Superior temporal gyrus (tissue), 1 donor: ENCODE data around the gene ZBED1.
"Not testable (repeated sequence)": the region's sequence is repeated elsewhere in the genome, so short reads cannot be mapped to it uniquely, and the experiment has no call there.

ENCODE experiments used
- DNase-seq: peaks from one replicate; pipeline ENCODE4 v3.0.0-alpha.2; 2016; ENCODE audit errors: extremely low spot score

Gene ZBED1

GRCh38 chrX:2456091-2456490, 44.7 kb downstream of the ZBED1 start:
- DNase-seq: not testable (repeated sequence)

DNA sequence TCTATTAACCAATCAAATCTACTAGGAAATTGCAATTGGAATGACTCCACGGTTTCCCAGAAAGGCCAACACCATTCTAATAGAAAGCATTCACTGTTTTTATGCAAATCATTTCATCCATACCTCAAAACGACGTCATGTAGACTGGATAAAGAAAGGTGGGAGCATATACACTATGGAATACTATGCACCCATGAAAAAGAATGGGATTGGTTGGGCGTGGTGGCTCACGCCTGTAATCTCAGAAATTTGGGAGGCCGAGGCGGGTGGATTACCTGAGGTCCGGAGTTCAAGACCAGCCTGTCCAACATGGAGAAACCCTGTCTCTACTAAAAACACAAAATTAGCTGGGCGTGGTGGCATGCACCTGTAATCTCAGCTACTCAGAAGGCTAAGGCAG, 46.2 kb downstream of the ZBED1 start:
- DNase-seq: not testable (repeated sequence)

- no peak for DNase-seq
Measured at GRCh38 chrX:2452799-2453198, 48.0 kb downstream of the ZBED1 start.

GRCh38 chrX:2452317-2452784, 48.4 kb downstream of the ZBED1 start:
- no peak for DNase-seq

DNA sequence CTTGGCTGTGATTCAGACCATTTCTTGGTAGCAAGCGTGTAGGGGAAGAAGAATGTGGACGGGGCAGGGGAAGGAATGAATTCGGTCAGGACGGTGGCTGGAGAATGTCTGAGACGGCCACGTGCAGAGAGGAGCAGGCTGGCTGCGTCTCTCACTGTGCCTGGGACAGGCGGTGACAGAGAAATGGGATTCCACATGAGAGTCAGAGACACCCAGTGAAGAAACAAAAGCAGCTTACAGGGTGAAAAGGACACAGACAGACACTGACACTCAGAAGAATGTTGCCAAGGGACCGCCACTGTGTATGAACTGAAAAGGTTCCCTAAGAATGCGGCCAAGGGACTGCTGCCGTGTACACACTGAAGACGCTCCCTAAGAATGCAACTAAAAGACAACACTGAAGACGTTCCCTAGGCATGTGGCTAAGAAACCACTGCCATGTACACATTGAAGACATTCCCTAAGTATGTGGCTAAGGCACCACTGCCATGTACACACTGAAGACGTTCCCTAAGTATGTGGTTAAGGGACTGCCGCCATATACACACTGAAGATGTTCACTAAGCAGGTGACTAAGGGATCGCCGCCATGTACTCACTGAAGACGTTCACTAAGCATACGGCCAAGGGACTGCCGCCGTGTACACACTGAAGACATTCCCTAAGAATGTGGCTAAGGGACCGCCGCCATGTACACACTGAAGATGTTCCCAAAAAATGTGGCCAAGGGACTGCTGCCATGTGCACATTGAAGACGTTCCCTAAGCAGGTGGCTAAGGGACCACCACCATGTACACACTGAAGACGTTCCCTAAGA, 49.1 kb downstream of the ZBED1 start:
- DNase-seq: no peak

DNA sequence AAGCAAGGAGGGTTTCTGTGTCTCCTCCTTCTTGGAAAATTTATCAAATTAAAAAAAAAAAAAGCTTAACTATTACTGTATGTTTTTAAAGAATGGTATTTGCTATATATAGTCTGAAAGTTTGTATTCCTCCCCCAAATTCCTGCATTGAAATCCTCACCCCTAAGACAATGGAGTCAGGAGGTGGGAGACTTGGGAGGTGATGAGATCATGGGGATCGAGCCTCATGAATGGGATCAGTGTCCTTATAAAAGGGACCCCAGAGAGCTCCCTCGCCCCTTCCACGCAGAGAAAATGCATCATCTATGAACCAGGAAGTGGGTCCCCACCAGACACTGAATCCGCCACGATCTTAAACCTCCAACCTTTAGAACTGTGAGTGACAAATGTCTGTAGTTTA, 50.1 kb downstream of the ZBED1 start:
- no peak for DNase-seq

GRCh38 chrX:2449135-2449886, 51.5 kb downstream of the ZBED1 start:
- no peak for DNase-seq

DNA sequence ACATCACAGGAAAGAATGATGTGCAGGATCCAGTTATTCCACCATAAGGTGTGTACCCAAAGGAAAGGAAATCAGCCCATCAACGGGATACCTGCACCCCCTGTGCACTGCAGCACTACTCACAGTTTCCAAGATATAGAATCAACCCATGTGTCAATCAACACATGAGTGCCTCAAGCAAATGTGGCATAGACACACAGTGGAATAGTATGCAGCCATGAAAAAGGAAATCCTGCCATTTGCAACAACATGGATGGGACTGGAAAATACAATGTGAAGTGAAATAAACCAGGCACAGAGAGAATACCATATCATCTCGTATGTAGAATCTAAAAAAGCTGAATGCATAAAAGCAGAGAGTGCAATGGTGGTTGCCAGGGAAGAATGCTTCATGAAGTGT, 53.3 kb downstream of the ZBED1 start:
- no peak for DNase-seq

DNA sequence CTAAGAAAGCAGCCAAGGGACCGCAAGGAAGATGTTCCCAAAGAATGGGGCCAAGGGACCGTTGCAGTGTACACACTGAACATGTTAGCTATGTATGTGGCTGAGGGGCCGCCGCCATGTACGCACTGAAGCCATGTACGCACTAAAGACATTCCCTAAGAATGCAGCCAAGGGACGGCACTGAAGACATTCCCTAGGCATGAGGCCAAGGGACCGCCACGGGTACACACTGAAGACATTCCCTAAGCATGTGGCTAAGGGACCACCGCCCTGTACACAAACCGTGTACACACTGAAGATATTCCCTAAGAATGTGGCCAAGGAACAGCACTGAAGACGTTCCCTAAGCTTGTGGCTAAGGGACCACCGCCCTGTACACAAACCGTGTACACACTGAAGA, 54.0 kb downstream of the ZBED1 start:
- no peak for DNase-seq

GRCh38 chrX:2445662-2446623, 54.8 kb downstream of the ZBED1 start:
- no peak for DNase-seq

- no peak for DNase-seq
Measured at GRCh38 chrX:2442694-2443093, 58.1 kb downstream of the ZBED1 start.

DNA sequence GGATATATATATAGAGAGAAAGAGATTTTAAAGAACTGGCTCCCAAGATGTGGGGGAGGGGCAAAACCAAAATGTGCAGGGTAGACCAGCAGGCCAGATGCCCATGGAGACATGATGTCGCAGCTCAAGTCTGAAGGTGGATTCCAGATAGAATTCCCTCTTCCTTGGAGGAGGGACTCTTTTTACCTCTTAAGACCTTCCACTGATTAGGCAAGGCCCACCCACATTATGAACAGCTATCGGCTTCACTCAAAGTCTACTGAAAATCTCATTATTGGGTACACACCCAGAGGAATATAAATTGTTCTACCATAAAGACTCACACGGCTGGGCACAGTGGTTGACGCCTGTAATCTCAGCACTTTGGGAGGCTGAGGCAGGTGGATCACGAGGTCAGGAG, 59.3 kb downstream of the ZBED1 start:
- no peak for DNase-seq

DNA sequence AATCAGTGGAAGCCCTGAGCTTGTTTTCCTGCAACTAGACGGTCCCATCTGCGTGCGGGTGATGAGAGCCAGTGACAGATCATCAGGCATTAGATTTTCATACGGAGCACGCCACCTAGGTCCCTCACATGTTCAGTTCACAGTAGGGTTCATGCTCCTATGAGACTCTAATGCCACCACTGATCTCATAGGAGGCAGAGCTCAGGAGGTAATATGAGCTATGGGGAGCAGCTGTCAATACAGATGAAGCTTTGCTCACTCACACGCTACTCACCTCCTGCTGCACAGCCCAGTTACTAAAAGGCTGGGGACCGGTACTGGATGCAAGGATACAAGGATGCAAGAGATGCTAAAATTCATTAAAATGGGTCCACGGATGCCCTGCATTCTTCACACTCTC, 61.2 kb downstream of the ZBED1 start:
- DNase-seq: no peak
